HEK293 (cell line): Measurements from ENCODE around the gene NRBF2.

ENCODE experiments used
- CTCF ChIA-PET: fragments of 350-600 bp; formaldehyde crosslinking; extraction: SDS; loops from one replicate; lab custom pipeline; 2021; ENCODE audit warnings: antibody characterized with exemption; lab: Yijun Ruan, JAX
- POLR2A ChIA-PET: fragments of 300-600 bp; formaldehyde crosslinking; extraction: SDS; loops from one replicate; lab custom pipeline; 2020; ENCODE audit warnings: antibody characterized with exemption, inconsistent platforms; lab: Yijun Ruan, JAX
- H3K27ac ChIP-seq: fragments of 200-500 bp; sonication (Bioruptor generic); 2 replicates; pipeline ENCODE4 v1.5.1; 2014; ENCODE audit warnings: low read depth, low read length, control low read depth, inconsistent platforms; ENCODE audit errors: extremely low read depth
- H3K36me3 ChIP-seq, 2 experiments: fragments of 200-500 bp in 1 of 2; sonication (Bioruptor generic) in 1 of 2; 1 replicate in 1 of 2; 2 replicates in 1 of 2; pipeline ENCODE4 v1.5.1; 2014 to 2017; ENCODE audit warnings: inconsistent platforms in 2 of 2, low read length in 2 of 2; ENCODE audit not compliant: control insufficient read depth in 2 of 2, insufficient read depth in 1 of 2
- H3K4me1 ChIP-seq: fragments of 200-500 bp; sonication (Bioruptor generic); 2 replicates; pipeline ENCODE4 v1.5.1; 2014; ENCODE audit warnings: mild to moderate bottlenecking, low read length, inconsistent platforms; ENCODE audit not compliant: control insufficient read depth, insufficient read depth
- H3K4me3 ChIP-seq: 2 replicates; pipeline ENCODE4 v1.5.1; 2011; ENCODE audit warnings: low read depth, mild to moderate bottlenecking, control low read depth, low read length, moderate library complexity
- H3K9me3 ChIP-seq: fragments of 200-500 bp; sonication (Bioruptor generic); 2 replicates; pipeline ENCODE4 v1.5.1; 2014; ENCODE audit warnings: low read depth, low read length, inconsistent platforms; ENCODE audit not compliant: control insufficient read depth, insufficient read depth
- ZBTB26 ChIP-seq: fragments of 450-650 bp; formaldehyde crosslinking; optimal IDR thresholded peaks from 2 replicates; pipeline ENCODE3; 2016; ENCODE audit warnings: missing biosample characterization, mild to moderate bottlenecking, missing genetic modification characterization
- ZNF175 ChIP-seq: fragments of 450-650 bp; formaldehyde crosslinking; IDR thresholded peaks from 2 replicates; pipeline ENCODE4 v1.5.1; 2016; ENCODE audit warnings: missing biosample characterization, missing genetic modification characterization
- ZNF404 ChIP-seq: fragments of 450-650 bp; formaldehyde crosslinking; IDR thresholded peaks from 2 replicates; pipeline ENCODE4 v1.5.1; 2017; ENCODE audit warnings: missing biosample characterization, missing genetic modification characterization
- ZNF548 ChIP-seq: fragments of 450-650 bp; formaldehyde crosslinking; IDR thresholded peaks from 2 replicates; pipeline ENCODE4 v1.5.1; 2016; ENCODE audit warnings: missing biosample characterization, missing genetic modification characterization
- ZNF558 ChIP-seq: fragments of 450-650 bp; formaldehyde crosslinking; IDR thresholded peaks from 2 replicates; pipeline ENCODE4 v1.5.1; 2016; ENCODE audit warnings: missing biosample characterization, missing genetic modification characterization
- ZNF585B ChIP-seq: fragments of 450-650 bp; formaldehyde crosslinking; IDR thresholded peaks from 2 replicates; pipeline ENCODE4 v1.5.1; 2016; ENCODE audit warnings: missing biosample characterization, missing genetic modification characterization
- ZNF701 ChIP-seq: fragments of 450-650 bp; formaldehyde crosslinking; IDR thresholded peaks from 2 replicates; pipeline ENCODE4 v1.5.1; 2016; ENCODE audit warnings: missing biosample characterization, missing genetic modification characterization
- TF ChIP-seq, protein P1 (sequence below): fragments of 450-650 bp; formaldehyde crosslinking; IDR thresholded peaks from 2 replicates; pipeline ENCODE4 v1.5.1; 2016; ENCODE audit warnings: missing biosample characterization, missing genetic modification characterization
- TF ChIP-seq, protein P2 (sequence below): fragments of 450-650 bp; formaldehyde crosslinking; IDR thresholded peaks from 2 replicates; pipeline ENCODE4 v1.5.1; 2016; ENCODE audit warnings: missing biosample characterization, missing genetic modification characterization

Gene NRBF2

DNA sequence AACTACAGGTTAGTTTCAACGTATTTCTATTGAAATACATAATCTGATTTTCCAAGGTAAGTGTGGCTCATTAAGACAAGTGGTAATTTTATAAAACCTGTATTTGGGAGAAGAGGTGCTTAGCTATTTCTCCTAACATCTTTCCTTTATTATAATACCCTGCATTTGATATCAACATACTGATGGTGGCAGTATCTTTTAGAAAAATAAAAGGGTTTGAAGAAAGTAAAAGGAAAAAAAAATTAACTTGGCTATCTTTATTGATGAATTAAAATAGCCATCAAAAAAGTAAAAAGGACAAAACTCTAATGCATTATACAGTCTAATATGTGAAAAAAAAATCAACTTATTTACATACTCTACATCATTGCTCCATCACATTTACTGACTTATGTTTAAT lies 68.0 kb downstream of the NRBF2 start:
- no peak overlapping the region for H3K4me3 ChIP-seq
- no peaks in the 10 kb centered on the region for H3K9me3 ChIP-seq
- peaks cover 4 to 44% of the 10 kb centered on the region in 2 experiments; a peak in 2 of 3 replicates for H3K36me3 ChIP-seq
- peaks cover 2% of the 10 kb centered on the region; the same call in 1 of the 2 replicates for H3K4me1 ChIP-seq
- no peak overlapping the region for H3K27ac ChIP-seq
- POLR2A ChIA-PET, result no interaction called here
- no peak for TF ChIP-seq ZNF175 (tag by site-specific recombination)
- TF ChIP-seq, protein P1, sequence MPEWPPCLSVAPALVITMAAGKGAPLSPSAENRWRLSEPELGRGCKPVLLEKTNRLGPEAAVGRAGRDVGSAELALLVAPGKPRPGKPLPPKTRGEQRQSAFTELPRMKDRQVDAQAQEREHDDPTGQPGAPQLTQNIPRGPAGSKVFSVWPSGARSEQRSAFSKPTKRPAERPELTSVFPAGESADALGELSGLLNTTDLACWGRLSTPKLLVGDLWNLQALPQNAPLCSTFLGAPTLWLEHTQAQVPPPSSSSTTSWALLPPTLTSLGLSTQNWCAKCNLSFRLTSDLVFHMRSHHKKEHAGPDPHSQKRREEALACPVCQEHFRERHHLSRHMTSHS (tag by site-specific recombination), result no peak
- TF ChIP-seq ZNF701 (tag by site-specific recombination), result no peak
- no peak for TF ChIP-seq ZBTB26 (tag by site-specific recombination)
- TF ChIP-seq ZNF558 (tag by site-specific recombination), result no peak
- no peak for TF ChIP-seq ZNF548
- TF ChIP-seq, protein P2, sequence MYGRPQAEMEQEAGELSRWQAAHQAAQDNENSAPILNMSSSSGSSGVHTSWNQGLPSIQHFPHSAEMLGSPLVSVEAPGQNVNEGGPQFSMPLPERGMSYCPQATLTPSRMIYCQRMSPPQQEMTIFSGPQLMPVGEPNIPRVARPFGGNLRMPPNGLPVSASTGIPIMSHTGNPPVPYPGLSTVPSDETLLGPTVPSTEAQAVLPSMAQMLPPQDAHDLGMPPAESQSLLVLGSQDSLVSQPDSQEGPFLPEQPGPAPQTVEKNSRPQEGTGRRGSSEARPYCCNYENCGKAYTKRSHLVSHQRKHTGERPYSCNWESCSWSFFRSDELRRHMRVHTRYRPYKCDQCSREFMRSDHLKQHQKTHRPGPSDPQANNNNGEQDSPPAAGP (tag by site-specific recombination), result no peak
- TF ChIP-seq ZNF404 (tag by site-specific recombination), result no peak
- TF ChIP-seq ZNF585B (tag by site-specific recombination), result no peak
- TF ChIP-seq, all 188 proteins: peak for 0
- CTCF ChIA-PET, result interaction anchor here (0.6 to 1.3 kb wide), 2 partner anchors 8 to 566 kb away, joined by 6 read pairs; no protein-coding TSS in a partner anchor
